Trophoblast cell (in vitro differentiated cells and primary cell): ENCODE results near the gene GARIN5A.

Experiments
- DNase-seq, 2 donors: peaks; one replicate each; pipeline ENCODE4 v3.0.0-alpha.2; 2016
- H2AFZ ChIP-seq: 2 replicates; pipeline ENCODE4 v1.6.1; 2013; ENCODE audit warnings: low read length, moderate library complexity, mild to moderate bottlenecking; ENCODE audit not compliant: insufficient read depth, poor library complexity
- H2AK5ac ChIP-seq: 2 replicates; pipeline ENCODE4 v1.6.1; 2013; ENCODE audit warnings: mild to moderate bottlenecking, low read length
- H2BK120ac ChIP-seq: 2 replicates; pipeline ENCODE4 v1.6.1; 2013; ENCODE audit warnings: low read length, mild to moderate bottlenecking, moderate library complexity; ENCODE audit not compliant: insufficient read depth, poor library complexity
- H2BK12ac ChIP-seq: 2 replicates; pipeline ENCODE4 v1.6.1; 2013; ENCODE audit warnings: mild to moderate bottlenecking, low read length, moderate library complexity
- H2BK5ac ChIP-seq: 2 replicates; pipeline ENCODE4 v1.6.1; 2013; ENCODE audit warnings: low read length, low read depth, moderate library complexity, mild to moderate bottlenecking; ENCODE audit not compliant: poor library complexity
- H3K14ac ChIP-seq: 2 replicates; pipeline ENCODE4 v1.6.1; 2013; ENCODE audit warnings: mild to moderate bottlenecking, low read length
- H3K18ac ChIP-seq: 2 replicates; pipeline ENCODE4 v1.6.1; 2013; ENCODE audit warnings: mild to moderate bottlenecking, low read length
- H3K23ac ChIP-seq: 2 replicates; pipeline ENCODE4 v1.6.1; 2013; ENCODE audit warnings: low read length
- H3K27ac ChIP-seq: 2 replicates; pipeline ENCODE4 v1.5.1; 2013; ENCODE audit warnings: low read depth, mild to moderate bottlenecking, inconsistent platforms, low read length, moderate library complexity
- H3K27me3 ChIP-seq: 2 replicates; pipeline ENCODE4 v1.6.1; 2013; ENCODE audit warnings: inconsistent platforms, mild to moderate bottlenecking, low read length, moderate library complexity; ENCODE audit not compliant: insufficient read depth
- H3K36me3 ChIP-seq, 2 experiments: 1 replicate in 1 of 2; 2 replicates in 1 of 2; pipeline ENCODE4 v1.6.1; 2013; ENCODE audit warnings: low read length in 2 of 2, mild to moderate bottlenecking in 2 of 2, moderate library complexity in 1 of 2; ENCODE audit not compliant: insufficient read depth in 2 of 2, control insufficient read depth in 1 of 2
- H3K4ac ChIP-seq: 2 replicates; pipeline ENCODE4 v1.6.1; 2013; ENCODE audit warnings: low read depth, mild to moderate bottlenecking, low read length, moderate library complexity
- H3K4me1 ChIP-seq, 2 experiments: 1 replicate in 1 of 2; 2 replicates in 1 of 2; pipeline ENCODE4 v1.6.1; 2013; ENCODE audit warnings: low read length in 2 of 2, mild to moderate bottlenecking in 2 of 2, moderate library complexity in 1 of 2; ENCODE audit not compliant: insufficient read depth in 2 of 2, control insufficient read depth in 1 of 2
- H3K4me2 ChIP-seq: 2 replicates; pipeline ENCODE4 v1.6.1; 2013; ENCODE audit warnings: inconsistent platforms, mild to moderate bottlenecking, low read length, moderate library complexity
- H3K4me3 ChIP-seq: 2 replicates; pipeline ENCODE4 v1.5.1; 2013; ENCODE audit warnings: mild to moderate bottlenecking, low read depth, low read length, inconsistent platforms
- H3K79me1 ChIP-seq: one replicate; pipeline ENCODE4 v1.6.1; 2013; ENCODE audit warnings: low read length
- H3K79me2 ChIP-seq: 2 replicates; pipeline ENCODE4 v1.6.1; 2013; ENCODE audit warnings: low read length, mild to moderate bottlenecking; ENCODE audit not compliant: control insufficient read depth, insufficient read depth, poor library complexity
- H3K9ac ChIP-seq: 2 replicates; pipeline ENCODE4 v1.6.1; 2013; ENCODE audit warnings: mild to moderate bottlenecking, low read length
- H3K9me3 ChIP-seq: 2 replicates; pipeline ENCODE4 v1.6.1; 2013; ENCODE audit warnings: low read depth, mild to moderate bottlenecking, control low read depth, inconsistent platforms, low read length; ENCODE audit not compliant: insufficient read depth
- H4K12ac ChIP-seq: 2 replicates; pipeline ENCODE4 v1.6.1; 2013; ENCODE audit warnings: low read depth, mild to moderate bottlenecking, low read length, moderate library complexity
- H4K8ac ChIP-seq: 2 replicates; pipeline ENCODE4 v1.6.1; 2013; ENCODE audit warnings: low read depth, mild to moderate bottlenecking, low read length, moderate library complexity
- H4K91ac ChIP-seq: one replicate; pipeline ENCODE4 v1.6.1; 2013; ENCODE audit warnings: low read depth, mild to moderate bottlenecking, low read length, moderate library complexity
- WGBS: extraction: QIAGEN DNeasy Blood & Tissue Kit; methylation state at CpG from one replicate; pipeline ENCODE4 v1.1.7; 2013; ENCODE audit warnings: missing lambda C conversion rate; ENCODE audit not compliant: insufficient read length, insufficient coverage; ENCODE audit errors: extremely low coverage; 5-methylcytosine and 5-hydroxymethylcytosine counted together

The GARIN5A gene

GRCh38 chr19:50490991-50491472 is 14.4 kb upstream of the GARIN5A start:
- no peak overlapping the region for H2BK5ac ChIP-seq
- H3K27me3 ChIP-seq, result peaks cover 2% of the 10 kb centered on the region
- no peaks in the 10 kb centered on the region for H3K79me2 ChIP-seq
- WGBS, result no CpG with 5 or more reads among the region's 26 CpGs
- peaks cover 8 to 16% of the 10 kb centered on the region in 2 experiments for H3K36me3 ChIP-seq
- peaks cover 4 to 12% of the 10 kb centered on the region in 2 experiments for H3K4me1 ChIP-seq
- no peak overlapping the region for H3K4me3 ChIP-seq
- H3K23ac ChIP-seq, result no peak overlapping the region
- no peak overlapping the region for H2AFZ ChIP-seq
- H3K9ac ChIP-seq, result no peak overlapping the region
- H2BK12ac ChIP-seq, result no peak overlapping the region
- no peak overlapping the region for H3K14ac ChIP-seq
- H3K9me3 ChIP-seq, result peaks cover 4% of the 10 kb centered on the region
- no peak for DNase-seq
- H3K18ac ChIP-seq, result no peak overlapping the region
- no peak overlapping the region for H3K4me2 ChIP-seq
- H4K8ac ChIP-seq, result no peak overlapping the region
- no peak overlapping the region for H3K4ac ChIP-seq
- no peak overlapping the region for H4K91ac ChIP-seq
- H2BK120ac ChIP-seq, result no peak overlapping the region
- no peak overlapping the region for H4K12ac ChIP-seq
- H3K27ac ChIP-seq, result no peak overlapping the region
- peaks cover 3% of the 10 kb centered on the region for H3K79me1 ChIP-seq
- no peak overlapping the region for H2AK5ac ChIP-seq

- H2BK12ac ChIP-seq, result peak overlapping the region; percentile 2
- peaks cover 4% of the 10 kb centered on the region for H3K9me3 ChIP-seq
- no peak overlapping the region for H3K9ac ChIP-seq
Observed at GRCh38 chr19:50490411-50490811, 13.8 kb upstream of the GARIN5A start.

DNA sequence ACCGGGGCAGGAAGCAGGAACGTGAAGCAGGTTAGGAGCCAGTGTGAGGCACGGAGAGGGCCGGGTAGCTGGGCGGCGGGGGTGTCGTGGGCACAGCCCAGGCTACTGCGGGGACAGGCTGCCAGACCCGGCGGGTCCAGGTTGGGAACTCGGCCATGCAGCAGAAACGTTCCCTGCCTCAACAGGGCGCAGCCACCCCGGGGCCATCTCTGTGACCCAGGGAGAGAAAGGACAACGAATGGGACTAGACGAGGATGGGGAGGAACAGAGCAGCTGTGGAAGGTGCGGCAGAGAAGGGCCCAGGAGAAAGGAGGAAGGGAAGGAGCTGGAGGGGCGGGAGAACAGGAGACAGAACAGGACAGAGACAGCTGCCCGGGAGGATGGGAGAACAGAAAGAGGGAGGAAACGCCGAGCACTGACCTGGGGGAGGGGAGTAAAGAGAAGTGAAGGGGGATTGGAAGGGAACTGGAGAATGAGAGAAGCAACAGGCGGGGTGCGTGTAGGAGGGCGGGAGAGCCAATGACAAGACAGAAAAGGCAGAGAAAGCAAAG is 12.9 kb upstream of the GARIN5A start:
- Histone ChIP-seq H3K79me1 (peaks cover 3% of the 10 kb centered on the region), H2BK5ac (no peak overlapping the region), H4K8ac (no peak overlapping the region), H2AFZ (no peak overlapping the region), H3K9ac (no peak overlapping the region), H2AK5ac (no peak overlapping the region), H3K27ac (no peak overlapping the region), H4K91ac (peak overlapping the region; percentile 21), H3K4me2 (peak overlapping the region; percentile 29), H3K4me3 (no peak overlapping the region), H3K27me3 (peaks cover 2% of the 10 kb centered on the region), H3K23ac (no peak overlapping the region), H3K4ac (no peak overlapping the region), H3K9me3 (peaks cover 4% of the 10 kb centered on the region), H2BK120ac (no peak overlapping the region), H4K12ac (no peak overlapping the region), H3K4me1 (peaks cover 4 to 12% of the 10 kb centered on the region in 2 experiments), H3K36me3 (peaks cover 8 to 16% of the 10 kb centered on the region in 2 experiments), H3K14ac (no peak overlapping the region), H3K18ac (no peak overlapping the region), H3K79me2 (no peaks in the 10 kb centered on the region), H2BK12ac (no peak overlapping the region)
- no CpG with 5 or more reads among the region's 24 CpGs for WGBS
- DNase-seq, result no peak

More at GRCh38 chr19:50490411-50490811, 13.8 kb upstream of the GARIN5A start:
- Histone ChIP-seq H3K18ac (no peak overlapping the region), H2AFZ (no peak overlapping the region), H3K79me1 (peaks cover 3% of the 10 kb centered on the region), H3K4me3 (no peak overlapping the region), H3K27ac (no peak overlapping the region), H3K27me3 (peaks cover 2% of the 10 kb centered on the region), H2BK5ac (no peak overlapping the region), H3K79me2 (no peaks in the 10 kb centered on the region), H4K12ac (no peak overlapping the region), H2BK120ac (no peak overlapping the region), H3K4ac (no peak overlapping the region), H4K91ac (no peak overlapping the region), H3K4me2 (peak overlapping the region; percentile 8), H3K36me3 (peaks cover 8 to 16% of the 10 kb centered on the region in 2 experiments), H3K14ac (no peak overlapping the region), H2AK5ac (no peak overlapping the region), H3K4me1 (peaks cover 4 to 12% of the 10 kb centered on the region in 2 experiments), H3K23ac (peak overlapping the region; percentile 30), H4K8ac (no peak overlapping the region)
- WGBS, result no CpG with 5 or more reads among the region's 18 CpGs
- no peak for DNase-seq

DNA sequence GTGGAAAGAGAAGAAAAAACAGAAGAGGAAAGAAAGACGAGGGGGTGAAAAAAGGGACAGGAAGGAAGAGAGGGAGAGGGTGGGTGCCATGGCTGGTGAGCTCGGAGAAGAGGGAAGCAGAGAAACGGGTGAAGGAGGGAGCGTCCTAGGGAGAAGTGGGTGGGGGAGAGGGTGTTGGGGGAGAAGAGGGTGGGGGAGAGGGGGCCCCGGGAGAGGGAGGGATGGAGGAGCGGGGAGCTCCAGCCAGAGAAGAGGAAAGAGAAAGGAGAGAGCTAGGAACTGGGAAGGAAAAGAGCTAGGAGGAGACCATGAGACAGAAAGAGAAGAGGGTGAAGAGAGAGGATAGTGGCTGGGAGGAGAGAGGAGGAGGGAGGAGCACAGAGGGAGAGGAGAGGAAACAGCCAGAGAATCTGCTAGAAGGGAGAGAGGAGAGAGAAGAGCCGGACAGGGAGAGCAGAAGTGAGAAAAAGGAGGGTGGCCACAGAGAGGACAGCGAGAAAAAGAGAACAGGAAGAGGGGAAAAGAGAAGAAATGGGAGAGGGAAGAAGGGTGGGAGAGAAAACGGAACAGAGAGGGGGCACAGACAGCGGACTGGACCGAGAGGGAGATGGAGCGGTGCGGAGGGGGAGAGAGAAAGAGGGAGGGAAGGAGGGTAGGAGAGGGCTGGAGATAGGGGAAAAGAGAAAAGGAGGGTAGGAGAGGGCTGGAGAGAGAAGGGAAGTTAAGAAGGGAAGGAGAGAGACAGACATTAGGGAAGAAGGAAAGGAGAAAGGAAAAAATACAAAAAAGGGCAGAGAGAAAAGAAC is 11.9 kb upstream of the GARIN5A start:
- Histone ChIP-seq H3K4me2 (no peak overlapping the region), H3K27me3 (peaks cover 2% of the 10 kb centered on the region), H2BK120ac (no peak overlapping the region), H4K91ac (no peak overlapping the region), H4K8ac (no peak overlapping the region), H3K18ac (no peak overlapping the region), H3K79me1 (peaks cover 3% of the 10 kb centered on the region), H3K36me3 (peaks cover 8 to 17% of the 10 kb centered on the region in 2 experiments), H3K4me1 (peaks cover 4 to 12% of the 10 kb centered on the region in 2 experiments), H3K79me2 (no peaks in the 10 kb centered on the region), H3K4me3 (no peak overlapping the region), H3K9me3 (peaks cover 4% of the 10 kb centered on the region), H3K27ac (no peak overlapping the region), H3K4ac (no peak overlapping the region), H3K9ac (no peak overlapping the region), H3K23ac (no peak overlapping the region), H2BK12ac (no peak overlapping the region), H2BK5ac (no peak overlapping the region), H3K14ac (no peak overlapping the region), H2AFZ (no peak overlapping the region), H2AK5ac (no peak overlapping the region), H4K12ac (no peak overlapping the region)
- no peak for DNase-seq
- WGBS, result 100% methylated on average over 2 of the region's 13 CpGs
